ENCODE results near the gene LRRC10. TPM values are rescaled to one million over a fixed set of nuclear protein-coding genes. Genes with fewer than 3 reads are reported as not detected.

The LRRC10 gene
- total RNA-seq, 6 experiments from 2014 or later: not detected

DNA sequence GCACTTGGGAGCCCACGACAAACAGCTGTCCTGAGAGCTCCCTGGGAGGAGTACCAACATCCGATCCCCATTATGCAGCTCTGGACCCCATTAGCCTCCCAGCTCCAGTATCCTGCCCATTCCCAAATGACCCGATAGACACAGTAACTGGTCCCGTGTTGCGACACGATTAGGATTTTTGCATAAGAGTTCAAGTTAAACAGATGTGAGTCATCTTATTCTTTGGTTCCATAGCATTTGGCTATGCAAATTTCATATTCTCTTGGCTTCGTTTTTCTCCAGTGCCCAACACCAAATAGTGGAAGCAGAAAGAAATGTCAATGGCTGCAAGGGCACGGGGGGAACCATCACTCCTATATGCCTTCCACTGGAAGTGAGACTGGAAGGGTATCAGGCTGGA, 43.0 kb upstream of the LRRC10 start:
- H3K4me3 Mint-ChIP-seq: no peak overlapping the region
- H3K36me3 Mint-ChIP-seq (ENCODE audit: low read depth): no peaks in the 10 kb centered on the region
- DNase-seq: no peak
- peaks cover 2% of the 10 kb centered on the region; the same call in 1 of the 2 replicates for H3K27me3 Mint-ChIP-seq (ENCODE audit: insufficient read depth)
- no peaks in the 10 kb centered on the region for H3K9me3 Mint-ChIP-seq
- peaks cover 50% of the 10 kb centered on the region for H3K4me1 Mint-ChIP-seq (ENCODE audit: low read depth)
- TF ChIP-seq, protein P1, sequence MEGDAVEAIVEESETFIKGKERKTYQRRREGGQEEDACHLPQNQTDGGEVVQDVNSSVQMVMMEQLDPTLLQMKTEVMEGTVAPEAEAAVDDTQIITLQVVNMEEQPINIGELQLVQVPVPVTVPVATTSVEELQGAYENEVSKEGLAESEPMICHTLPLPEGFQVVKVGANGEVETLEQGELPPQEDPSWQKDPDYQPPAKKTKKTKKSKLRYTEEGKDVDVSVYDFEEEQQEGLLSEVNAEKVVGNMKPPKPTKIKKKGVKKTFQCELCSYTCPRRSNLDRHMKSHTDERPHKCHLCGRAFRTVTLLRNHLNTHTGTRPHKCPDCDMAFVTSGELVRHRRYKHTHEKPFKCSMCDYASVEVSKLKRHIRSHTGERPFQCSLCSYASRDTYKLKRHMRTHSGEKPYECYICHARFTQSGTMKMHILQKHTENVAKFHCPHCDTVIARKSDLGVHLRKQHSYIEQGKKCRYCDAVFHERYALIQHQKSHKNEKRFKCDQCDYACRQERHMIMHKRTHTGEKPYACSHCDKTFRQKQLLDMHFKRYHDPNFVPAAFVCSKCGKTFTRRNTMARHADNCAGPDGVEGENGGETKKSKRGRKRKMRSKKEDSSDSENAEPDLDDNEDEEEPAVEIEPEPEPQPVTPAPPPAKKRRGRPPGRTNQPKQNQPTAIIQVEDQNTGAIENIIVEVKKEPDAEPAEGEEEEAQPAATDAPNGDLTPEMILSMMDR (IDR thresholded peaks at IDR 0.05): no peak
- H3K27ac Mint-ChIP-seq: no peak overlapping the region

DNA sequence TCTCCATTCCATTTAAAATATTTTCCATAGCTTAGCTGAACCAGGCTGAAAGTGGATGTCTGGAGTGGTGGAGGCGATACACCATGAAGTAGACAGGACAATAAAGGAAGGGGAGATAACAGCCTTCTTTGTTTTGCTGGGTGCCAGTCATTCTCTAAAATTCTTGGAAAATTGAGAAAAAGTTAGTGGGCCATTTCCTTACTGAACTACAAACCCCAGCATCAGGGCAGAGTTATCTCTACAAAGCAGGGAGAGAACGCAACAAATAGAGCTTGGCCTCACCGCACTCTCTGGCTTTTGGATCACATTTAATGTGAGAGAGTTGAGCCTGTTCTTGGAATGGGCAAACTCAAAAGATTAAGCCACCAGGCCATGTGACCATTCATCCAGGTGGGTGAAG, 41.2 kb upstream of the LRRC10 start:
- no peaks in the 10 kb centered on the region for H3K9me3 Mint-ChIP-seq
- H3K4me1 Mint-ChIP-seq (ENCODE audit: low read depth): peaks cover 58% of the 10 kb centered on the region
- TF ChIP-seq, protein P1 (IDR thresholded peaks at IDR 0.05): no peak

DNA sequence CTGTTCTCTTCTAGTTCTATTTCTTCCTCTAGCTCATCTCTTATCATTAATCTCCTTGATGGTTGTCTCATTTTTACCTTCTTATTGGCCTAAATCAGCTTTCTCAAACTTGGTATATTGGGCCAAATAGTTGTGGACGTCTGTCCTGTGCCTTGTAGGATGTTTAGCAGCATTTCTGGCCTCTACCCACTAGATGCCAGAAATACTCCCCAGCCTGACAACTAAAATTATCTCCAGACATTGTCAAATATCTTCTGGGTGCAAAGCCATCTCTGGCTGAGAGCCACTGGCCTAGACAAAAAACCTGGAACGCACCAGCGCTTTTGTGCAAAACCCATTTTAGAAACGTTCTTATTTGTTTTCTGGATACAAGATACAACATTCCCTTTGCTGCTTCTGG, 38.8 kb upstream of the LRRC10 start:
- H3K4me3 Mint-ChIP-seq: no peak overlapping the region
- no peaks in the 10 kb centered on the region for H3K9me3 Mint-ChIP-seq
- H3K4me1 Mint-ChIP-seq (ENCODE audit: low read depth): peaks cover 40% of the 10 kb centered on the region
- H3K27me3 Mint-ChIP-seq (ENCODE audit: insufficient read depth): no peaks in the 10 kb centered on the region
- H3K27ac Mint-ChIP-seq: peak overlapping the region; percentile 67; the same call in 1 of the 2 replicates
- no peaks in the 10 kb centered on the region for H3K36me3 Mint-ChIP-seq (ENCODE audit: low read depth)
- no peak for DNase-seq
- TF ChIP-seq, protein P1 (IDR thresholded peaks at IDR 0.05): no peak

More for the DNA sequence above, 41.2 kb upstream of the LRRC10 start:
- Mint-ChIP-seq H3K4me3 (no peak overlapping the region), H3K36me3 (ENCODE audit: low read depth) (no peaks in the 10 kb centered on the region), H3K27me3 (ENCODE audit: insufficient read depth) (no peaks in the 10 kb centered on the region), H3K27ac (no peak overlapping the region)
- no peak for DNase-seq

DNA sequence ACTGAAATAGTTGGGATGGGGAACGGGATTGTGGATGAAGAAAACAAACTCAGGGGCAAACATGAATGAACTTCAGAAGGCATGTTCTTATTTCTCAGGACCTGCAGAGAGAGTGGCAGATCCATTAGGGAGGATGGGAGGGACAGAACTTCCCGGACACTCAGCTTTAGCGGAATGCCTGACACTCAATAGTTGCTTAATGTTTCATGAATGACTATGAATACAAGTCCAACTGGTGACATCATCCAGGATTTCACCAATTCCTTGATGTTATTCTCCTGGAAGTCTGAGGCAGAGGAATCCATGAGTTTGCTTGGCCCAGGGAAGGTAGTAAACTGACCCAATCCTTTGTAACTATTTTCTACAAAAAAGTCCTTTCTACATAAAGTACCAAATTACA, 37.8 kb upstream of the LRRC10 start:
- Mint-ChIP-seq H3K4me3 (peak overlapping the region; percentile 27; the same call in 1 of the 2 replicates), H3K4me1 (ENCODE audit: low read depth) (peaks cover 34% of the 10 kb centered on the region), H3K36me3 (ENCODE audit: low read depth) (no peaks in the 10 kb centered on the region), H3K27me3 (ENCODE audit: insufficient read depth) (no peaks in the 10 kb centered on the region), H3K27ac (peak overlapping the region; percentile 65), H3K9me3 (no peaks in the 10 kb centered on the region)
- TF ChIP-seq, protein P1 (IDR thresholded peaks at IDR 0.05): no peak
- peak; percentile 88 for DNase-seq

DNA sequence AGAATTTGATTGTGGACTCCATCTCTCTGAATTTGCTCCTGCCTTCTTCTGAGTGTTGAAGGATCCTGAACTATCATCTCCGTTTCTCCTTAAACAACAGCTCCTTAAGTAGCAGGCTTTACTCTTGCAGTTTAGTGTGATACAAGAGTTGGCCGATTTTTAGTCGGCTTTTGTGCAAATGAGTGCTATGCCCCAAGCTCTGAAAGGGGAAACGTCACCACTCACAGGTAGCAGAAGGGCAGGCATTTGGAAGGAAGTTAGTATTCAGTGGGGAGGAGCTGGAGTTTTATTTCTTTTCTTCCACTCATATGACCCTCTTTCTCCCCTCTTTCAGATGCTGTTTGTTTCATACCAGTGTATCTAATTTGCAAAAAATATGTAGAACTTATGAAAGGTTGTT, 36.5 kb upstream of the LRRC10 start:
- DNase-seq: no peak
- Mint-ChIP-seq H3K9me3 (no peaks in the 10 kb centered on the region), H3K27me3 (ENCODE audit: insufficient read depth) (no peaks in the 10 kb centered on the region), H3K27ac (no peak overlapping the region), H3K4me3 (no peak overlapping the region), H3K4me1 (ENCODE audit: low read depth) (peaks cover 34% of the 10 kb centered on the region), H3K36me3 (ENCODE audit: low read depth) (no peaks in the 10 kb centered on the region)
- TF ChIP-seq, protein P1 (IDR thresholded peaks at IDR 0.05): no peak

DNA sequence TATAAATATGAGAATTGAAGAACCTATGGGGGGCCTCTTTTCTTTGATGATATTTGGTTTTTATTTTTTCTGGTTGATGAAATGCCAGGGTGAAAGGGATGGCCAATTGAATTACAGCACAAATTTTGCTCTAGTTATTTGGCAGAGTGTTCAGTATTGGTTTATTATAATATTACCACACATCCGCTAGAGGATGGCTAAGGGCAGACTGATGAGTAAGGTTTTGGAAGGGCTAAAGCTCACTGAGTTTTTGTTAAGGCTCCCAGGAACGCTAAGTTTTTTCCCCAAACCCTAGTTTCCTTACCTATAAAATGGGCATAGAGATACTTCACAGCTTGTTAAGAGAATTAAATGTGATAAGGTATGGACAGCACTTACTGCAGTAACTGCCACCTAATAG, 34.3 kb upstream of the LRRC10 start:
- DNase-seq: no peak
- TF ChIP-seq, protein P1 (IDR thresholded peaks at IDR 0.05): no peak
- H3K27ac Mint-ChIP-seq: no peak overlapping the region
- H3K4me3 Mint-ChIP-seq: no peak overlapping the region
- H3K4me1 Mint-ChIP-seq (ENCODE audit: low read depth): peaks cover 29% of the 10 kb centered on the region
- no peaks in the 10 kb centered on the region for H3K36me3 Mint-ChIP-seq (ENCODE audit: low read depth)
- H3K27me3 Mint-ChIP-seq (ENCODE audit: insufficient read depth): no peaks in the 10 kb centered on the region
- H3K9me3 Mint-ChIP-seq: no peaks in the 10 kb centered on the region

Measured in HFFc6 (cell line).